Stimulated activated CD8-positive, alpha-beta memory T cell treated with anti-CD3 and anti-CD28 coated beads, Interleukin-2, amount 100 ng/mL, for 1 hour (primary cell): ENCODE measurements around the gene LYPD6.

ENCODE experiments used
- DNase-seq, 2 donors: peaks; one replicate each; pipeline ENCODE4 v3.0.0-alpha.2; 2020; ENCODE audit warnings: low read depth in 2 of 2

LYPD6 gene

DNA sequence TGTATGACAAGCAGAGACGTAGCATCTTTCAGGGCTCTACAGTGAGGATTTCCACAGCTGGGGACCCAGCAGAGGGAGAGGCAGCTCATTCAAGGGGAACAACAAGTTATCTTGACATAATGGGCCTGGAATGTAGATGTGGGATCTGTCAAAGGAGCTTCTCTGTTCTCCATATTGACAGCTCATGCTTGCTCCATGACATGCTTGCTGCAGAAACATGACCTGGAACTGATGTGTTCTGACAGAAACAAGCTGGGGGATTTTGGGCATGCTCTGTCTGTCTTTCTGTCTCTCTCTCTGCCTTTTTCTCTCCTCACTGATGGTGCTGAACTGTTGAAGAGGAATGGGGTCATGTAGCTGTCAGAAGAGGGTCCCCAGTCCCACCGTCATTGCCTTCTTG lies 177.6 kb downstream of the LYPD6 start:
- DNase-seq: no peak

DNA sequence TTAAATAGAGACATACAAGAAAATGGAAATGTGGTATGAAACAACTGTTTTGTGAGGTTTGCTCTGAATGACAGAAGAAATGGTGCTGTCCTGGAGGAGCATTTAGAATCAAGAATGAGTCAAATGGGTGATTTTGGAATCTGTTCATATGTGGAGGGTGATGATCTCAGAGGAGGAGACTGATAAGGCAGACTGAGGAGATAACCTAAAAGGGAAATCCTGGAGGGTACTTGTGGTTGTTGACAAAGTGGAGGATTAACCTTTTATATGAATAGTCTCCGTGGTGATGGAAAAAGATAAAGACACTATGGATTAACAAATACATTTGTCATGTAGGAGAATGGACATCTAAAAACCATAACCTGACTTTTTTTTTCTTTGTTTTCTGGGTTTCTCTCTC lies 183.1 kb downstream of the LYPD6 start:
- DNase-seq: no peak
